Mesothelial cell of epicardium (in vitro differentiated cells): ENCODE results near the gene HOXA5. TPM values are rescaled to one million over a fixed set of nuclear protein-coding genes. Genes with fewer than 3 reads are reported as not detected.
A peak's percentile ranks its signal among the peaks of the same experiment; 100 is the strongest.

Experiments
- DNase-seq, 2 experiments: peaks; one replicate each; pipeline ENCODE4 v3.0.0; 2021; ENCODE audit warnings: low spot score in 2 of 2; ENCODE audit not compliant: unreplicated experiment in 2 of 2
- H3K27ac Mint-ChIP-seq: 2 replicates; pipeline ENCODE4 v1.8.0; 2021; ENCODE audit warnings: mixed read lengths
- H3K27me3 Mint-ChIP-seq: 2 replicates; pipeline ENCODE4 v1.8.0; 2021; ENCODE audit warnings: low read depth, mixed read lengths
- H3K36me3 Mint-ChIP-seq: 2 replicates; pipeline ENCODE4 v1.8.0; 2021; ENCODE audit warnings: mixed read lengths
- H3K4me1 Mint-ChIP-seq: 2 replicates; pipeline ENCODE4 v1.8.0; 2021; ENCODE audit warnings: mixed read lengths
- H3K4me3 Mint-ChIP-seq: 2 replicates; pipeline ENCODE4 v1.8.0; 2021; ENCODE audit warnings: mild to moderate bottlenecking, moderate library complexity, mixed read lengths
- H3K9me3 Mint-ChIP-seq: 2 replicates; pipeline ENCODE4 v1.8.0; 2021; ENCODE audit warnings: mixed read lengths
- CTCF ChIP-seq: fragments of 200-600 bp; sonication (generic); IDR thresholded peaks from one replicate; pipeline ENCODE4 v1.5.0; 2021; ENCODE audit warnings: antibody characterized with exemption; ENCODE audit not compliant: unreplicated experiment
- total RNA-seq: library from RNA; stranded (reverse); gene quantifications from 3 replicates; pipeline ENCODE4 v1.2.1, GENCODE V29; 2021

Gene HOXA5
- total RNA-seq, 1 donor from 2014 or later, result 133 TPM

GRCh38 chr7:27179503-27180430 lies 36.3 kb upstream of the HOXA5 start:
- H3K4me3 Mint-ChIP-seq, result peak overlapping the region; percentile 69
- peaks cover 25% of the 10 kb centered on the region for H3K4me1 Mint-ChIP-seq
- peak; percentile 87 for TF ChIP-seq CTCF
- H3K27ac Mint-ChIP-seq, result peak overlapping the region; percentile 92
- DNase-seq, result peak; percentile 67 to 83
- peaks cover 99% of the 10 kb centered on the region for H3K27me3 Mint-ChIP-seq
- no peaks in the 10 kb centered on the region for H3K9me3 Mint-ChIP-seq
- H3K36me3 Mint-ChIP-seq, result no peaks in the 10 kb centered on the region

GRCh38 chr7:27179030-27179429 lies 35.5 kb upstream of the HOXA5 start:
- Mint-ChIP-seq H3K4me3 (peak overlapping the region; percentile 69), H3K9me3 (no peaks in the 10 kb centered on the region), H3K36me3 (no peaks in the 10 kb centered on the region), H3K4me1 (peaks cover 25% of the 10 kb centered on the region), H3K27me3 (peaks cover 100% of the 10 kb centered on the region), H3K27ac (peak overlapping the region; percentile 88)
- no peak for TF ChIP-seq CTCF
- DNase-seq, result no peak

- no peaks in the 10 kb centered on the region for H3K9me3 Mint-ChIP-seq
- H3K27ac Mint-ChIP-seq, result peak overlapping the region; percentile 76
- no peak for DNase-seq
- no peaks in the 10 kb centered on the region for H3K36me3 Mint-ChIP-seq
- peak overlapping the region; percentile 69 for H3K4me3 Mint-ChIP-seq
- H3K27me3 Mint-ChIP-seq, result peaks cover 94% of the 10 kb centered on the region
- peaks cover 25% of the 10 kb centered on the region for H3K4me1 Mint-ChIP-seq
- no peak for TF ChIP-seq CTCF
Observed at GRCh38 chr7:27178366-27178765, 34.9 kb upstream of the HOXA5 start.

GRCh38 chr7:27177795-27178320 lies 34.4 kb upstream of the HOXA5 start:
- peaks cover 22% of the 10 kb centered on the region for H3K4me1 Mint-ChIP-seq
- H3K36me3 Mint-ChIP-seq, result no peaks in the 10 kb centered on the region
- H3K9me3 Mint-ChIP-seq, result no peaks in the 10 kb centered on the region
- DNase-seq, result no peak
- peak overlapping the region; percentile 76 for H3K27ac Mint-ChIP-seq
- H3K27me3 Mint-ChIP-seq, result peaks cover 92% of the 10 kb centered on the region
- no peak for TF ChIP-seq CTCF
- peak overlapping the region; percentile 69 for H3K4me3 Mint-ChIP-seq

- Mint-ChIP-seq H3K27me3 (peaks cover 91% of the 10 kb centered on the region), H3K9me3 (no peaks in the 10 kb centered on the region), H3K27ac (peak overlapping the region; percentile 94), H3K4me3 (peak overlapping the region; percentile 69), H3K36me3 (no peaks in the 10 kb centered on the region), H3K4me1 (peaks cover 22% of the 10 kb centered on the region)
- TF ChIP-seq CTCF, result no peak
- DNase-seq, result peak in 1 of 2 experiments; percentile 18
Observed at GRCh38 chr7:27176962-27177794, 33.7 kb upstream of the HOXA5 start.
